ENCODE data around the gene AGFG2. TPM values are rescaled to one million over a fixed set of nuclear protein-coding genes. Genes with fewer than 3 reads are reported as not detected.
"Not testable (repeated sequence)": the region's sequence is repeated elsewhere in the genome, so short reads cannot be mapped to it uniquely, and the experiment has no call there.

The AGFG2 gene
- total RNA-seq, 1 experiment from 2014 or later: 6.7 TPM

- no peaks in the 10 kb centered on the region for H3K79me2 ChIP-seq (ENCODE audit: low read length)
- H3K36me3 ChIP-seq (ENCODE audit: insufficient read depth, low read length): no peaks in the 10 kb centered on the region
- H3K9ac ChIP-seq (ENCODE audit: low read length): no peak overlapping the region
- no peaks in the 10 kb centered on the region for H3K9me3 ChIP-seq (ENCODE audit: low read length)
- no peaks in the 10 kb centered on the region for H3K27me3 ChIP-seq (ENCODE audit: low read length)
- no peak overlapping the region for H3K4me3 ChIP-seq (ENCODE audit: low read length)
- H2AFZ ChIP-seq (ENCODE audit: low read length): no peak overlapping the region
- no peaks in the 10 kb centered on the region for H3K9me2 ChIP-seq (replicated peaks; ENCODE audit: insufficient read depth, low read length)
- no peak overlapping the region for H3K4me2 ChIP-seq (ENCODE audit: low read depth, low read length, poor library complexity, severe bottlenecking)
- peaks cover 9% of the 10 kb centered on the region for H3K4me1 ChIP-seq (ENCODE audit: low read length)
- peaks cover 3% of the 10 kb centered on the region; the same call in 1 of the 2 replicates for H4K20me1 ChIP-seq (ENCODE audit: insufficient read depth, low read depth, low read length)
- DNase-seq: no peak
- no peak overlapping the region for H3K27ac ChIP-seq (ENCODE audit: low read length)
These were observed 5.4 kb downstream of the AGFG2 start for GRCh38 chr7:100544386-100544785.

- no peaks in the 10 kb centered on the region for H3K79me2 ChIP-seq (ENCODE audit: low read length)
- no peak overlapping the region for H2AFZ ChIP-seq (ENCODE audit: low read length)
- H3K4me2 ChIP-seq (ENCODE audit: low read depth, low read length, poor library complexity, severe bottlenecking): no peak overlapping the region
- DNase-seq: no peak
- H3K27me3 ChIP-seq (ENCODE audit: low read length): no peaks in the 10 kb centered on the region
- H3K9me3 ChIP-seq (ENCODE audit: low read length): no peaks in the 10 kb centered on the region
- H3K4me3 ChIP-seq (ENCODE audit: low read length): no peak overlapping the region
- peaks cover 7% of the 10 kb centered on the region for H3K4me1 ChIP-seq (ENCODE audit: low read length)
- H3K9me2 ChIP-seq (replicated peaks; ENCODE audit: insufficient read depth, low read length): no peaks in the 10 kb centered on the region
- peaks cover 3% of the 10 kb centered on the region; the same call in 1 of the 2 replicates for H4K20me1 ChIP-seq (ENCODE audit: insufficient read depth, low read depth, low read length)
- H3K9ac ChIP-seq (ENCODE audit: low read length): no peak overlapping the region
- no peak overlapping the region for H3K27ac ChIP-seq (ENCODE audit: low read length)
- H3K36me3 ChIP-seq (ENCODE audit: insufficient read depth, low read length): no peaks in the 10 kb centered on the region
These were observed 6.0 kb downstream of the AGFG2 start for GRCh38 chr7:100544967-100545359.

DNA sequence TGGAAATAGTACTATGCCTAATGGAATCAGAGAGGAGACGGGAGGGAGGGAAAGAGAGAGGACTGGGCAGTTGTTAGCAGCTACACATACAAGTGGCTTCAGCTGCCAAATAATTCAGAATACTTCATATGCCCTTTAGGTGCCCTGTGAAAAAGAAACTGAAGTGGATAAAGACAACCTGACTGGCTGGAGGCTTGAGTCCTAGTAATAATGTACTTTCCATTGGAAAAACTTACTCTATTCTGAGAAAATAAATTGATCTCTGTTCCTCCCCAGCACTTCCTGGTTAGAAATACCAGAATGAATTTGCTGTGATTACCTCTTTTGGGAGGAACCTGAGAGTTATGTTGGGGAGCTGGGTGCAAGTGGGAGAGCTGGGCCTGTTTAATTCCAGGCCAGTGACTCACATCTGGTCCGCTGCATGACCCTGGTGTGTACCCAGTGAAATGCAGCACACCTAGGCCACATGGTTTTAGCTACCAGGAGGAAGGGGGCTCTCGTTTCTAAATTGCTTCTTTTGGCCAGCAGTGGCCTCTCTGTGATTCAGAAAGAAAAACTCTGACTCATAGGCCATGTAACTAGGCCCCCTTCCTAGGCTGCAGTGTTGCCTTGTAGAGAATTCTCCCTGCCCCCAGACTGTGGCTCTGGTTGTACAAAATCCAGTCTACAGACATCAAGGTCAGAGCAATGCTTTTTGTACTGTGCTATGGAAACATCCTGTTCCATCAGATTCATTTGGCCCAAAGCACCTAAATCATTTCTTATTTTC lies 6.5 kb downstream of the AGFG2 start:
- Histone ChIP-seq H2AFZ (ENCODE audit: low read length) (no peak overlapping the region), H3K36me3 (ENCODE audit: insufficient read depth, low read length) (peaks cover 3% of the 10 kb centered on the region; the same call in 1 of the 2 replicates), H3K4me3 (ENCODE audit: low read length) (no peak overlapping the region), H3K9me2 (replicated peaks; ENCODE audit: insufficient read depth, low read length) (no peaks in the 10 kb centered on the region), H3K4me1 (ENCODE audit: low read length) (peaks cover 9% of the 10 kb centered on the region), H3K9ac (ENCODE audit: low read length) (no peak overlapping the region), H3K27ac (ENCODE audit: low read length) (no peak overlapping the region), H3K9me3 (ENCODE audit: low read length) (no peaks in the 10 kb centered on the region), H3K27me3 (ENCODE audit: low read length) (no peaks in the 10 kb centered on the region), H3K79me2 (ENCODE audit: low read length) (no peaks in the 10 kb centered on the region), H3K4me2 (ENCODE audit: low read depth, low read length, poor library complexity, severe bottlenecking) (no peak overlapping the region), H4K20me1 (ENCODE audit: insufficient read depth, low read depth, low read length) (peaks cover 3% of the 10 kb centered on the region; the same call in 1 of the 2 replicates)
- no peak for DNase-seq

- Histone ChIP-seq H3K4me1 (ENCODE audit: low read length) (peaks cover 10% of the 10 kb centered on the region), H3K27ac (ENCODE audit: low read length) (no peak overlapping the region), H3K79me2 (ENCODE audit: low read length) (no peaks in the 10 kb centered on the region), H3K4me2 (ENCODE audit: low read depth, low read length, poor library complexity, severe bottlenecking) (no peak overlapping the region), H3K9me3 (ENCODE audit: low read length) (no peaks in the 10 kb centered on the region), H3K4me3 (ENCODE audit: low read length) (no peak overlapping the region), H4K20me1 (ENCODE audit: insufficient read depth, low read depth, low read length) (peaks cover under 1% of the 10 kb centered on the region; the same call in 1 of the 2 replicates), H3K27me3 (ENCODE audit: low read length) (no peaks in the 10 kb centered on the region), H3K9me2 (replicated peaks; ENCODE audit: insufficient read depth, low read length) (no peaks in the 10 kb centered on the region), H3K36me3 (ENCODE audit: insufficient read depth, low read length) (peaks cover 4% of the 10 kb centered on the region; the same call in 1 of the 2 replicates), H2AFZ (ENCODE audit: low read length) (no peak overlapping the region), H3K9ac (ENCODE audit: low read length) (no peak overlapping the region)
- DNase-seq: no peak
These were observed 7.3 kb downstream of the AGFG2 start for GRCh38 chr7:100546129-100546925.

- H3K4me1 ChIP-seq (ENCODE audit: low read length): peaks cover 10% of the 10 kb centered on the region
- no peak overlapping the region for H3K9ac ChIP-seq (ENCODE audit: low read length)
- peaks cover 4% of the 10 kb centered on the region; the same call in 1 of the 2 replicates for H3K36me3 ChIP-seq (ENCODE audit: insufficient read depth, low read length)
- H2AFZ ChIP-seq (ENCODE audit: low read length): no peak overlapping the region
- H3K79me2 ChIP-seq (ENCODE audit: low read length): no peaks in the 10 kb centered on the region
- H4K20me1 ChIP-seq (ENCODE audit: insufficient read depth, low read depth, low read length): no peaks in the 10 kb centered on the region; the same call in 1 of the 2 replicates
- no peak overlapping the region for H3K27ac ChIP-seq (ENCODE audit: low read length)
- H3K4me3 ChIP-seq (ENCODE audit: low read length): no peak overlapping the region
- no peaks in the 10 kb centered on the region for H3K9me2 ChIP-seq (replicated peaks; ENCODE audit: insufficient read depth, low read length)
- no peaks in the 10 kb centered on the region for H3K27me3 ChIP-seq (ENCODE audit: low read length)
- H3K9me3 ChIP-seq (ENCODE audit: low read length): no peaks in the 10 kb centered on the region
- no peak overlapping the region for H3K4me2 ChIP-seq (ENCODE audit: low read depth, low read length, poor library complexity, severe bottlenecking)
- no peak for DNase-seq
These were observed 8.2 kb downstream of the AGFG2 start for GRCh38 chr7:100546926-100547800.

DNA sequence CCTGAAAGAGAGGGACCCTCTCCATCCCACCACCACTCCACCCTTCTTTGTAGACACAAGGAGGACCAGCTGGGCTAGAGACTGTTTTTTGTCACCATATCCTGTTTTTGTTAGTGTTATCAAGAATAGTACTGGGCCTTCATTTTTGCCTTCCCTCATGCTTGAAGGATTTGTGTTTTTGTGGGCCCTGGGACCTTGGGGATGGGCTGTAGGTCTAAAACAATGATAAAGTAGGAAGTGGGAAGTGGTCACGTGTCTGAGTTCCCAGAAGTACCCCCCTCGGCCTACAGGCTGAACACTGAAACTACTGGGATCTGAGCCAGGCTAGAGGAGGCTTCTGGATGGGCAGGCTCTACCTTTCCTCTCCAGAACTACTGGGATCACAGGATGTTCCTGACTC lies 8.9 kb downstream of the AGFG2 start:
- Histone ChIP-seq H3K9ac (ENCODE audit: low read length) (no peak overlapping the region), H2AFZ (ENCODE audit: low read length) (no peak overlapping the region), H3K4me3 (ENCODE audit: low read length) (no peak overlapping the region), H3K27me3 (ENCODE audit: low read length) (no peaks in the 10 kb centered on the region), H3K4me2 (ENCODE audit: low read depth, low read length, poor library complexity, severe bottlenecking) (no peak overlapping the region), H3K27ac (ENCODE audit: low read length) (no peak overlapping the region), H4K20me1 (ENCODE audit: insufficient read depth, low read depth, low read length) (no peaks in the 10 kb centered on the region), H3K36me3 (ENCODE audit: insufficient read depth, low read length) (peaks cover 4% of the 10 kb centered on the region; the same call in 1 of the 2 replicates), H3K9me3 (ENCODE audit: low read length) (no peaks in the 10 kb centered on the region), H3K79me2 (ENCODE audit: low read length) (no peaks in the 10 kb centered on the region), H3K4me1 (ENCODE audit: low read length) (peaks cover 10% of the 10 kb centered on the region), H3K9me2 (replicated peaks; ENCODE audit: insufficient read depth, low read length) (no peaks in the 10 kb centered on the region)
- DNase-seq: no peak

DNA sequence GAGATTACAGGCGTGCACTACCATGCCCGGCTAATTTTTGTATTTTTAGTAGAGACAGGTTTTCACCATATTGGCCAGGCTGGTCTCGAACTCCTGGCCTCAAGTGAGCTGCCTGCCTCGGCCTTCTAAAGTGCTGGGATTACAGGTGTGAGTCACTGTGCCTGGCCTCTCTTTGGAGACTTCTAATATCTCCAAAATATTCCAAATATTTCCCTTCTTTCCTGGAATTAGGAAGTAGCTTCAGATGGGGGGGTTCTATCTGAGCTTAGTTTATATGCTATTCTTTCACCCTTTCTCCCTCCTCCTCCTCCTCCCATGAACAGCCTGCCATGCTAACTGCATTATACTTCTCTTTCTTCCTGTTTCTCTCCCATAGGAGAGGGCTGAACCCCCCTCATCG lies 9.4 kb downstream of the AGFG2 start:
- not testable (repeated sequence) for H3K27ac ChIP-seq (ENCODE audit: low read length); DNase-seq; H3K9me2 ChIP-seq (replicated peaks; ENCODE audit: insufficient read depth, low read length); H3K4me3 ChIP-seq (ENCODE audit: low read length); H3K36me3 ChIP-seq (ENCODE audit: insufficient read depth, low read length); H3K27me3 ChIP-seq (ENCODE audit: low read length); H3K4me2 ChIP-seq (ENCODE audit: low read depth, low read length, poor library complexity, severe bottlenecking); H3K9ac ChIP-seq (ENCODE audit: low read length); H4K20me1 ChIP-seq (ENCODE audit: insufficient read depth, low read depth, low read length); H2AFZ ChIP-seq (ENCODE audit: low read length); H3K4me1 ChIP-seq (ENCODE audit: low read length); H3K79me2 ChIP-seq (ENCODE audit: low read length); H3K9me3 ChIP-seq (ENCODE audit: low read length)

Data from Karpas-422 (cell line).